Measurements from ENCODE around the gene RSRC2.
"Not testable (repeated sequence)": the region's sequence is repeated elsewhere in the genome, so short reads cannot be mapped to it uniquely, and the experiment has no call there.

RSRC2 gene

DNA sequence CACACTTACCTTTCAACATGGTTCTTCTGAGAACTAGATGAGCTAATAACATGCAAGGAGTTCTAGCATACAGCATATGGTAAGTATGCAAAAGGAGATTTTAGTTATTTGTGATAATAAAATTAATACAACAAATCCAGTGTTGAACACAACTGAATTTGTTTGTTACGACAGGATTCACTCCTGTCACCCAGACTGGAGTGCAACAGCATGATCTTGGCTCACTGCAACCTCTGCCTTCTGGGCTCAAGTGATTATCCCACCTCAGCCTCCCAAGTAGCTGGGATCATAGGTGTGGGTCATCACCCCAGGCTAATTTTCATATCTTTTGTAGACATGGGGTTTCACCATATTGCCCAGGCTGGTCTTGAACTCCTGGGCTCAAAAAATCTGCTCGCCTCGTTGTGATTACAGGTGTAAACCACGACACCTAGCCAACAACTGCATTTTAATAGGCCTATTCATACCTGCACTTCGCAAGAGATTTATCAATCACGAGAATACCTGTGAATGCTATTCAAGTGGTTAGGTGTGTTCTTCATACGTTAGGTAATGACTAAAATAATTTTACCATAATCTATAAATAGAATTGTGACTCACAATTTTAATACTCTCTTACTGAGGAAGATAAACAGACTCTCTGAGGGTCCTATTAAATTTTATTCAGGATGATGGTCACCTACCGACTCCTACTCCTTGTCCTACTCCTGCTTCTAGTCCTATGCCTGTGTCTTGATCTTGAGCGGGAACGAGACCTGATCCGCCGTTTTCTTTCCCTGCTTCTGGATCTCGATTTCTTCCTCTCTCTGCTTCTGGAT, 10.0 kb downstream of the RSRC2 start:
- DNase-seq = no peak

DNA sequence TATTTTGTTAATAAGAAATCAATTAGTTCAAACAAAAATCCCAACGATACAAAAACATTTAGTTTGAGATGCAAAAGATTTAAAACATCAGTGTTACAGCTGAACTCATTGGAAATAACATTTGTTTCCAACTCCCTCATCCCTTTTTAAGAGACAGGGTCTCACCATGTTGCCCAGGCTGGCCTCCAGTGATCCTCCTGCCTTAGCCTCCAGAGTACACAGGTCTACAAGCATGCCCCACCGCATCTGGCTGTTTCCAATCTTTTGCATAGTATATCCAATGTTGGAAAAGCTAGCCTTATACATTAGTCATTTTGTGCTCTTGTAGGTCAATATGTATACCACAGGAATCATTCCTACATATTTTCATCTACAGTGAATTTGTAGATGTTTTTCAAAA, 11.5 kb downstream of the RSRC2 start:
- DNase-seq = no peak

DNA sequence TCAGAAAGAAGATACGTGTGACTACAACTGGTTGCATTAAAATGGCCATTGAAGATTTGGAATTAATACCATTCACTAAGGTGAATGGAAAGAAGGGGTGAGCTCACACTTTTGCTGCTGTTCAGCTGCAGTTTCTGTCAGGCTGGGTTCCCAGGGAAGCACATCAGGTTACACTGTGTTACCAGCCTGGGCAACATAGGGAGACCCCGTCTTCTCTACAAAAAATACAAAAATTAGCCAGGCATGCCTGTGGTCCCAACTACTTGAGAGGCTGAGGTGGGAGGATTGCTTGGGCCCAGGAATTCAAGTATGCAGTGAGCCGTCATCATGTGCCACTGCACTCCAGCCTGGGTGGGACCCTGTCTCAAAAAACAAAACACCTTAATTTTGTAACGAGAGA, 13.1 kb downstream of the RSRC2 start:
- no peak for DNase-seq

DNA sequence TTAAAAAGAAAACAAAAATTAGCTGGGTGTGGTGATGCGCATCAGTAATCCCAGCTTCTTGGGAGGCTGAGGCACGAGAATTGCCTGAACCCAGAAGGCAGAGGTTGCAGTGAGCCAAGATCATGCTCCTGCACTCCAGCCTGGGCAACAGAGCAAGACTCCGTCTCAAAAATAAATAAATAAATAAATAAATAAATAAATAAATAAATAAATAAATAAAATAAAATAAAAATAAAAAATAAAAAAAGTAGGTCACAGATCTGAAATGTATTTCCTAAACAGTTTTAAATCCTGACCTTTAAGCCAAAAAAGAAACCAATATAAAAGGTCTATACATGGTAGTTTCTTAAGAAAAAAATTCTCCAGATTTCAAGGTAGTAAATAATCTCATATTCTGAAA, 13.7 kb downstream of the RSRC2 start:
- DNase-seq = not testable (repeated sequence)

DNA sequence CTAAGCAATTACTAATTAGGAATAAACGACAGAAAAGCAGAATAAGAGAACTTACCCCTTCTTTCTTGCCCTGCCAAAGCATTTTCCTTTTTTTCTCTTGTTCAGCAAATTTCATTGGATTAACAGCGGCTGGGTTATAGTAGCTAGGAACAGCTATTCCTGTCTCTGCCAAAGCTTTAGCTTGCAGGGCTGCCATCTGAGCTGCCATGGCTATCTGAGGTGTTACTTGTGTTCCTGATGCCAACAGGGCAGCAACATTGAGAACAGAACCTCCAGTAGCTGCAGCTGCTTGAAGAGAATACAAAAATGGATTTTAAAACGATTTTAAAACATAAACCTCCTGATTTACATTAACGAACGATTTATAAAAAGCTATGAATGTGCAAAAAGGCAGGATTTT, 18.6 kb downstream of the RSRC2 start:
- DNase-seq = no peak

DNA sequence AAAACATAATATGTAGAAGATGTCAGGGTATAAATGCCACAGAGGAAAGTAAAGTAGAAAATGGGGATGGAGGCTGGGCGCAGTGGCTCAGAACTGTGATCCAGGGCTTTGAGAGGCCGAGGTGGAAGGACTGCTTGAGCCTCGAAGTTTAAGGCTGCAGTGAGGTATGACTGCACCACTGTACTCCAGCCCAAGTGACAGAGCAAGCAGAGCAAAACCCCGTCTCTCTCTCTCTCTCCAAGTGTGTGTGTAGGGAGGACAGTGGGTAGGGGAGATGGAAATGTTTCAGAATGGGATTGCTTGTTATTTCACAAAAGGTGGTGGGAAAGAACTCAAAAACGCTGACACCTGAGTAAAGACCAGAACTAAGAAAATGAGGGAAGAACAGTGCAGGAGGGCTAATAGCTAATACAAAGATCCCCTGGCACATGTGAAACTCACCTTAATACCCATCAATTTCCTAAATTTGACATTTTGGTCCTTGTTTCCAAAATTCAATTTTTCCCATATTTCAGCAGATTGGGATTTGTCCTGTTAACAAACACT, 20.3 kb downstream of the RSRC2 start:
- no peak for DNase-seq

DNA sequence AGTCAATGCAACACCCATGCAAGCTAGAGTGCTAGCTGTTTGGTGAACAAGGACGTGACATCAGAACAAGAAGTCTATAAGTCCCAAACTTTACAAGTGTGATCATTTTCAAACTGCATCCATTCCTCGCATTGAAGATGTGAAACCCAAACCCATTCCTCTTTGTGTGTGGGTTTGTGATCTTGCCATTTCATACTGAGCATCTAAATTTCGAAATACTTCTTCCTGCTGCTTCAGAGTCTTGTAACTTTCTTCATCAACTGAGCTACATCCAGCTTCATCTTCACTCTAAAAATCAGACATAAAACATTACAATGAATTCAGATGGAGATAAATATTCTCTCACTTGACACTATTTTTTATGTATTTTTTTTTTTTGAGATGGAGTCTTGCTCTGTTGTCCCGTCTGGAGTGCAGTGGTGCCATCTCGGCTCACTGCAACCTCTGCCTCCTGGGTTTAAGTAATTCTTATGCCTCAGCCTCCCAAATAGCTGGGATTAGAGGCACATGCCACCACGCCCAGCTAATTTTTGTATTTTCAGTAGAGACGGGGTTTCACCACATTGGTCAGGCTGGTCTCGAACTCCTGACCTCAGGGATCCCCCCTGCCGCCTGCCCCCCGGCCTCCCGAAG, 21.2 kb downstream of the RSRC2 start:
- DNase-seq = peak; percentile 41 to 51

DNA sequence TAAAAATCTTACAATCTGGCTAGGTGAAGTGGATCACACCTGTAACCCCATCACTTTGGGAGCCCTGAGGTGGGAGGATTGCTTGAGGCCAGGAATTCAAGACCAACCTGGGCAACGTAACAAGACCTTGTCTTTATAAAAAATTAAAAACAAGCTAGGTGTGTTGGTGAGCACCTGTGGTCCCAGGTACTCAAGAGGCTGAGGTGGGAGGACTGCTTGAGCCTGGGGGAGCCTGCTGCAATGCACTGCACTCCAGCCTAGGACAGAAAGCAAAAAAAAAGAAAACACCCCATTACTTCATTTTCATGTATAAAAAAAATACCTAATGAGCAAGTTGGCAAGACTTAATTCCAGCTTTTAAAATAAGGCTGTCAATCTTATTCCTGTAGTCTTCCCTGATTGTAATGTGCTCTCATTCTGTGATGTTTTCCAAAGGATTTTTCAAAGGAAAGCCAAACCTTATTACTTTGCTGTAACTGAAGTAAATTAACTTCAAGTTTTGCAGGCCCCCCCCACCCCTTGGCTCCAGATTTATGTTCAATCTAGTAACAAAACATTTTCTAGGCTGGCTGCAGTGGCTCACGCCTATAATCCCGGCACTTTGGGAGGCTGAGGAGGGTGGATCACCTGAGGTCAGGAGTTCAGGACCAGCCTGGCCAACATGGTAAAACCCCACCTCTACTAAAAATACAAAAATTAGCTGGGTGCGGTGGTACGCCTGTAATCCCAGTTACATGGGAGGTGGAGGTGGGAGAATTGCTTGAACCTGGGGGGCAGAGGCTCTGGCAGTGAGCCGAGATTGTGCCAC, 22.7 kb downstream of the RSRC2 start:
- no peak for DNase-seq

DNA sequence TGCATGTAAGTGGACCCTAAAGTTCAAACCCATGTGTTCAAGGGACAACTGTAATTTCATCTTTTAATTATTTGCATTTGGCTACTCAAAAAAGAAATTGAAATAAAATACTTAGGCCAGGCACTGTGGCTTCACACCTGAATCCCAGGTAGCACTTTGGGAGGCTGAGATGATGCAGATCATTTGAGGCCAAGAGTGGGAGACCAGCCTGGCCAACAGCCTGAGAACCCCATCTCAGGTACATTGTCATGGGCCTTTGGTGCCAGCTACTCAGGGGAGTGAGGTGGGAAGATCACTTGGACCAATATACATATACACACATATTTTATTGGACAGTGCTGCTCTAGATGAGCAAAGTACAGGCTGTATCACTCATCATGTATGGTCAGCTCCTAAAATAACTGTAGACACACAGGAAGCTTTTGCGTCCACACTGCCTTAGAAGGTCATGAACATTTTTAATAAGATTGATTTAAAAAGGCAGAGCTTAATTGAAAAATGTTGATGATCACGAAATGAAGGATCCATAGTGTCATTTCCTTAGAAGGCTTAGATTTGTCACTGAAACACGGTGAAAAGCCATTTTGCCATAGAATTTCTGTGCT, 23.5 kb downstream of the RSRC2 start:
- no peak for DNase-seq

DNA sequence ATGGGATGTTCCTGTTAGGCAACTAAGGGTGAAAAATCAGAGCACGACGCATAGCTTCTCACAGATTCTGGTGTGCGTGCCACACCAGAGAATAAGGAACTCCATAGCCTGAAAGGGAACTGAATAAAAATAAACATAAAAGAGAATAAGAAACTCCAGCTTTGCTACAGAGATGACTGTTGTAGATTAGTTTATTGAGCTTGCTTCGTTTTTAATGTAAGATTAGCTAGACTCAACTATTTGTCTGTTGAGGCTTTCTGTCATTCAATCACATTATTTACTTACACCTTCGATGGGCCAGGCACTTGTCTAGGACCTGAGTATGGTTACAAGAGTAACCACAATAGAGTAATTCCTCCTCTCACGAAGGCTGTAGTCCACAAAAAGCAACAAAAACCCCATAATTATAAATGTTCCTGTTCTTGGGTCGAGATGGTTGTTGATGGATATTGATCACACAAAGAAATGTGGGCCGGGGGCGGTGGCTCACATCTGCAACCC, 25.2 kb downstream of the RSRC2 start:
- DNase-seq = peak; percentile 25 to 43

DNA sequence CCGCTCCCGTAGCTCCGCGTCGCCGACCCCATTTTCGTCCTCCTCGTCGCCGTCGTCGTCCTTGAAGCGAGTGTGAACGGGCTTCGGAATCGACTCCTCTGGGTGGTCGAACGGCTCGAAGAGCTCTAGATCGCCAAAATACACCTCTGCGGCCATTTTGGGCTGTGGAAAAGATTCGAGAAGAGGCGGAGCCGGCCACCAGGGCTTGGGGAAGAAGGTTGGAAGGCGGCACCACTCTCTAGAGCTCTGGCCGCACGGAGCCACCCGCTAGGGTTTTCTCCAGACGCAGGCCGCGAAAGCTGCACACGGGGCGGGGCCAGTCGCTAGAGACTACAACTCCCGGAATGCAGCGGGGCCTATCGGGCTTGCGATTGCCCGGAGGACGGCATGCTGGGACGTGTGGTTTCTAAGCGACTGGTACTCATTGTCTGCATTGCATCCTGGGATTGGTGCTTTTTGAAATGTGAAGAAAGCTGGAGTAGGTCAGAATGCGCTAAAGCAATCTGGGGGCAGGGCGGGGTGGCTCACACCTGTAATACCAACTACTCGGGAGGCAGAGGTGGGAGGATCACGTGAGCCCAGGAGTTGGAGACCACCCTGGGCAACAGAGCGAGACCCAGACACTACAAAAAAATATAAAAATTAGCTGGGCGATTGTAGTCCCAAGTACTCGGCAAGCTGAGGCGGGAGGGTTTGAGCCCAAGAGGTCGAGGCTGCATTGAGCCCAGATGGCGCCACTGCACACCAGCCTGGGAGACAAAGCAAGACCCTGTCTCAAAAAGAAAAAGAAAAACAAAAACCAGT, 25.8 kb downstream of the RSRC2 start, which contains the start of gene ZCCHC8:
ZCCHC8 (minus strand) TSS at position 248 of the 804 bp plus-strand sequence; CDS start at position 156, 92 bp downstream.
- peak; percentile 99 for DNase-seq

DNA sequence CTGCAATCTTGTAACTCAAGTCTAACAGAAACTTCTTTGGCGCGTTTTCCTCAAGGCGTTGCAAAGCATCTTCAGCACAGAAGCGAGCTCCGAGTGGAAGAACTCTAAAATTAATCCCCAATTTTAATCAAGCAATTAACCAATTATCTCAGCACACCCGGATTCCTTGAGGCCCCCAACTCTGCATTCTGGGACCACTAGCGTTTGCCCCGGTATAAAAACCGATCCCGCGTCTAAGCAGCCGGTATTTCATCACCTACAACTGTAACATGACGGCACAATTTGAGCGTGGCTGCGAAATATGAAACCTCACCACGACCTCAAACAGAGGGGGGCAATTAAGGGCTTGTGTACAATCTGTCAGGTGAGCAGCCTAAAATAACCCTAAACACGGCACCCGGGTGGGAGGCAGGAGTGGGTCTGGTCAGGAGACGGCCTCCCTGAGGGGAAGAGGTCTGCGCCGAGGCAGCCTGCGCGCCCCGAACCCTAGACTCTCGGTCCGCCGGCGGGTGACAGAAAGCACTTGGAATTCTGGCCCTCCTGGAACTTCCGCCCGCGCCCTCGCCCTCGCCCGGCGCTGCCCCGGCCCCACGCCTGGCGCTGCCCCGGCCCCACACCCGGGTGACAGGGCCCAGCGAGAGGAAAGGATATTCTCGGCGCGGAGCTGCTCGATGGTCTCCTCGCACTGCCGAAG, 26.6 kb downstream of the RSRC2 start:
- peak; percentile 34 to 48 for DNase-seq

DNA sequence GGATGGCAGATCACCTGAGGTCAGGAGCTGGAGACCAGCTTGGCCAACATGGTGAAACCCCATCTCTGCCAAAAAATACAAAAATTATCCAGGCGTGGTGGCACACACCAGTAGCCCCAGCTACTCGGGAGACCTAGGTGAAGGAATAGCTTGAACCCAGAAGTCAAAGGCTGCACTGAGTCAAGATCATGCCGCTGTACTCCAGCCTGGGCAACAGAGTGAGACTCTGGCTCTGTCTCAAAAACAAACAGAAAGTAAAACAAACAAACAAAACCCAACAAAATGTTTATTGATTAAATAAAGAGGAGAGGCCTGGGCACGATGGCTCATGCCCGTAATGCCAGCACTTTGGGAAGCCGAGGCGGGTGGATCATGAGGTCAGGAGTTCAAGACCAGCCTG, 31.5 kb downstream of the RSRC2 start:
- no peak for DNase-seq

DNA sequence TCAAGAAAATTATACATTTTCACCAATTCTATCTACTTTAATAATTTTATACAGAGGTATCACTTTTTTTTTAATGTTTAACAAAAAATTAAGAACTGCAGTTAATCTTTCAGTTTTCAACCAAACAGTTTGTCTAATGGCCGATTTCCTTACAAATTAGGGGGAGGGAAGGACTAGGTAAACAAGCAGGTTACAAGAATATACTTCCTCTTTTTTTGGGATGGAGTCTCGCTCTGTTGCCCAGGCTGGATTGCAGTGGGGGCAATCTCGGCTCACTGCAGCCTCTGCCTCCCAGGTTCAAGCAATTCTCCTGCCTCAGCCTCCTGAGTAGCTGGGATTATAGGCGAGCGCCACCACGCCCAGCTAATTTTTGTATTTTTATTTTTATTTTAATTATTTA, 33.5 kb downstream of the RSRC2 start:
- DNase-seq = not testable (repeated sequence)

DNA sequence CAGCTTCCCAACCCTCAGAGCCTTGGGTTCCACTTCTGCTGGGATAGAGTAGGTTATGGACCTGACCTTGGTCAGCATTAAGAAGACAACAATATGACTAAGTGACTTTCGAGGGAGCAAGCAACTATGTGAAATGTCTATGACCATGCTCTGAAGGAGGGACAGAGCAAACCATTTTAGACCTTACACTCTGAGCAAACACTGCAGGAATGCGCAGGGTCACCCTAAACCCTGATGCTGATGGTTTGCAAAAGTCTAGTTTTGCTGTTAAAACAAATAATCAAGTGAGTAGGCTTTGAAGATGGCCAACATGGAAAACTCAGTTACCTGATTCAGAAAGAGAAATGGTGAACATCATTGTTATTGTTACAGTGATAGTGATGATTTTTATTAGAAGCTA, 34.7 kb downstream of the RSRC2 start:
- no peak for DNase-seq

DNA sequence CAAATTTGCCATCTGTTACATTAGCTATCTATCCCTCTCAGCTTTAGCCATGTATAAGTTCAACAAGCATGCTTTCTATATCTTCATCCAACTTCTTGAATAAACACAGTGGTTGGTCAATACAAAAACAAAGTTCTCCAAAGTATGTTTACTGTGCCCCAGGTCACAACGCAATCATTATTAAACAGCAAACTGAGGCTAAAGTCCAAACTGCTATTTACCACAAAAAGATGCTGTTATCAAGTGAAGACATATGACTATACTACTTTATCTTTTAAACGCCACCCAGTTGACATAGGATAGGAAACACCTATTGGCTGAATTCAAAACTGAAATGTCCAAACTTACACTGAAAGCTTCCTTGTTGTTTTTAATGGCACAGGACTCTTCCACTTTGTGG, 37.7 kb downstream of the RSRC2 start:
- no peak for DNase-seq

DNA sequence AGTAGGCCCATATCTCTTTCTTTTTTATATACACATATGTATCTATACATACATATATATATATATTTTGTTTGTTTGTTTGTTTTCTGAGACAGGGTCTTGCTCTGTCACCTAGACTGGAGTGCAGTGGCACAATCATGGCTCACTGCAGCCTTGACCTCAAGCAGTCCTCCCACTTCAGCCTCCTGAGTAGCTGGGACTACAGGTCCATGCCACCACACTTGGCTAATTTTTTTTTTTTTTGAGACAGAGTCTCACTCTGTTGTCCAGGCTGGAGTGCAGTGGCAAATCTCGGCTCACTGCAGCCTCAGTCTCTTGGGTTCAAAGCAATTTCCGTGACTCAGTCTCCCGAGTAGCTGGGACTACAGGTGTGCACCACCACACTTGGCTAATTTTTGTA, 38.9 kb downstream of the RSRC2 start:
- not testable (repeated sequence) for DNase-seq

DNA sequence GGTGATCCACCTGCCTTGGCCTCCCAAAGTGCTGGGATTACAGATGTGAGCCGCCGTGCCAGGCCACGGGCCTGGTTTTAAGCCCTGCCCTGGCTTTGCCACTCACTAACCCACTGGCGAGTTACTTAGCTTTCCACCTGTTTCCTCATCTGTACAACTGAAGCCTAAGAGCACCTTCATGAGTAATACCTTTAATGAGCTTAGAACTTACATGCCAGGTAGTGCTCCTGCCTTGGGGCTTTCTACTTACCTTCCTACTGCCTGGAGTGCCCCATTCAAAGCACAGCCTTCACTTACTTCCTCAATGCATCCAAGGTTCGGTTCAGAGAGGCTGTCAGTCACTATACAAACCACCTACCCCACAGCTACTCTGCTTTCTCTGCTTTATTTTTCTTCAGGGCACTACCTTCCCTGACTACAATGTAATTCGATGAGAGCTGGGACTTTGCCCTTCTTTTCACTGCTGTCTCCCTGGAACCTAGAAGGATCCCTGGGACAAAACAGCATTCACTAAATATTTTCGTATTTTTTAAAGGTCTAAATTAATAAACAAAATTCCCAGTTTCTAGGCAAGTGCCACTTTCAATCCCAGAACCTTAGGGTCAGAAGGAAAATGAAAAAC, 39.8 kb downstream of the RSRC2 start:
- DNase-seq = no peak

DNA sequence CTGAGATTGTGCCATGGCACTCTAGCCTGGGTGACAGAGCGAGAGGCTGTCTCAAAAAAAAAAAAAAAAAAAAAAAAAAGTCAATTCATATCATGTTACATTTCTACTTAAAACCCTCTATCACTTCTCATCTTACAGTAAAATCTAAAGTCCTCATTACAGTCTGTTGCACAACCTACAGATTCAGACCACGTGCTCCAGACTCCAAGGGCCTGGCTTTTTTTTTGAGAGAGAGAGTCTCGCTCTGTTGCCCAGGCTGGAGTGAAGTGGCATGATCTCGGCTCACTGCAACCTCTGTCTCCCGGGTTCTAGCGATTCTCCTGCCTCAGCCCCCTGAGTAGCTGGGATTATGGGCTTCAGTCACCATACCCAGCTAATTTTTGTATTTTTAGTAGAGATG, 40.4 kb downstream of the RSRC2 start:
- not testable (repeated sequence) for DNase-seq

DNA sequence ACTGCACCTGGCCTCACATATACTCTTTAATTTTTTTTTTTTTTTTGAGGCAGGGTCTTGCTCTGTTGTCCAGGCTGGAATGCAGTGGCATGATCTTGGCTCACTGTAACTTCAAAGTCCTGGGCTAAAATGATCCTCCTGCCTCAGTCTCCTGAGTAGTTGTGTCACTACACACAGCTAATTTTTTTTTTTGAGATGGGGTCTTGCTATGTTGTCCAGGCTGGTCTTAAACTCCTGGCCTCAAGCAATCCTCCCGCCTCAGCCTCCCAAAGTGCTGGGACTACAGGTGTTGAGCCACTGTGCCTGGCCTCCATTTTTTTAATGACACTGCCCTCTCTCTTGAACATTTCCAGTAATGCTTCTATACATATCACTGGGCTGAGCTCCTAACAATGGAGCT, 42.4 kb downstream of the RSRC2 start:
- DNase-seq = not testable (repeated sequence)

DNA sequence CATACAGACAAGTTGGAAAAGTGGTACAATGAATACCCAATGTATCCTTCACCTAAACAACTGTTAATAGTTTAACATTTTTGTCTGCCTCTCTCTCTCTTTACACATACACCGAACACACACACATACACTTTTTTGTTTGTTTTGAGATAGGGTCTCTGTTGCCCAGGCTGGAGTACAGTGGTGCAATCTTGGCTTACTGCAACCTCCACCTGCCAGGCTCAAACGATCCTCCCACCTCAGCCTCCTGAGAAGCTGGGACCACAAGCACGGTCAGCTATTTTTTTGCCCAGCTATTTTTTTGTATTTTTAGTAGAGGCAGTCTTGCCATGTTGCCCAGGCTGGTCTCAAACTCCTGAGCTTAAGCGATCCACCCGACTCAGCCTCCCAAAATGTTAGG, 42.8 kb downstream of the RSRC2 start:
- no peak for DNase-seq
